ENCODE measurements around the gene USP43. TPM values are rescaled to one million over a fixed set of nuclear protein-coding genes. Genes with fewer than 3 reads are reported as not detected.

Gene USP43
- total and polyA plus RNA-seq, 10 of the 15 experiments (the other 5 are each of a cell fraction or from before 2014, with no cell fraction given), result 0.94 TPM; not detected in 9

DNA sequence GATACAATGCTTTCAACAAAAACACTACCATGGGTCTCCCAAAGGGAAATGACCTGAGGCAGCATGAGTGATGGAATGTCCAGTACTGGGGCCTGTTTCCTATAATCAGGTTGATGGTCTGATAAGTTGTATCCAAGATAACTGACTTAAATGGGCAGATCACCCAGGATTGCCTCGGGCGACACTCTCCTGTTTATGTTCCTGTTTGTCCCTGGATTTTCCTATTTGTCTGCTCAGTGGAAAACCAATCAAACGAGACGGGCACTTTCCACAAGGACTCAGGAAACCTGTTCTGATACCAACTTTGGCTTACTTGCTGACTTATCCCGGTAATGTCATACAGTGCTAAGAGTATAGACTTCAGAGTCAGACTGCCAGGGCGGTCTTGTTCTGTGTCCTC is 27.4 kb downstream of the USP43 start:
- H3K27me3 ChIP-seq (replicated peaks in 1 of 2; ENCODE audit: control insufficient read depth in 2 of 2, insufficient read depth in 2 of 2, low read length in 1 of 2), result no peaks in the 10 kb centered on the region
- no peak overlapping the region for H2AFZ ChIP-seq (ENCODE audit: control insufficient read depth, low read depth, low read length)
- no peak overlapping the region for H3K9ac ChIP-seq (ENCODE audit: control insufficient read depth, insufficient read depth, low read length)
- no peaks in the 10 kb centered on the region for H3K9me3 ChIP-seq (replicated peaks; ENCODE audit: control insufficient read depth, insufficient read depth, low read length)
- H3K36me3 ChIP-seq (ENCODE audit: control insufficient read depth in 2 of 2, insufficient read depth in 2 of 2, low read length in 1 of 2), result no peaks in the 10 kb centered on the region
- no peak overlapping the region for H3K4me3 ChIP-seq
- H3K27ac ChIP-seq (ENCODE audit: control insufficient read depth, insufficient read depth), result no peak overlapping the region
- DNase-seq (ENCODE audit: low read depth, low spot score), result no peak
- TF ChIP-seq POU2F2 (IDR thresholded peaks at IDR 0.05; ENCODE audit: borderline replicate concordance, low read depth, low read length) (no peak), PKNOX1 (IDR thresholded peaks at IDR 0.05) (no peak), MYC (IDR thresholded peaks at IDR 0.05; ENCODE audit: insufficient read depth, insufficient read length, insufficient replicate concordance, low read length, severe bottlenecking) (no peak), CHD2 (IDR thresholded peaks at IDR 0.05; ENCODE audit: borderline replicate concordance, low read depth, low read length) (no peak), MXI1 (IDR thresholded peaks at IDR 0.05; ENCODE audit: low read depth, low read length) (no peak), MEF2B (IDR thresholded peaks at IDR 0.05; ENCODE audit: partially characterized antibody, poor library complexity, severe bottlenecking) (no peak), FOXM1 (IDR thresholded peaks at IDR 0.05; ENCODE audit: low read depth, low read length) (no peak), NR2C1 (IDR thresholded peaks at IDR 0.05) (no peak), ESRRA (IDR thresholded peaks at IDR 0.05; ENCODE audit: low read length) (no peak), KDM1A (IDR thresholded peaks at IDR 0.05; ENCODE audit: borderline replicate concordance) (no peak), ELK1 (IDR thresholded peaks at IDR 0.05; ENCODE audit: low read depth, low read length) (no peak)
- TF ChIP-seq, protein P1, sequence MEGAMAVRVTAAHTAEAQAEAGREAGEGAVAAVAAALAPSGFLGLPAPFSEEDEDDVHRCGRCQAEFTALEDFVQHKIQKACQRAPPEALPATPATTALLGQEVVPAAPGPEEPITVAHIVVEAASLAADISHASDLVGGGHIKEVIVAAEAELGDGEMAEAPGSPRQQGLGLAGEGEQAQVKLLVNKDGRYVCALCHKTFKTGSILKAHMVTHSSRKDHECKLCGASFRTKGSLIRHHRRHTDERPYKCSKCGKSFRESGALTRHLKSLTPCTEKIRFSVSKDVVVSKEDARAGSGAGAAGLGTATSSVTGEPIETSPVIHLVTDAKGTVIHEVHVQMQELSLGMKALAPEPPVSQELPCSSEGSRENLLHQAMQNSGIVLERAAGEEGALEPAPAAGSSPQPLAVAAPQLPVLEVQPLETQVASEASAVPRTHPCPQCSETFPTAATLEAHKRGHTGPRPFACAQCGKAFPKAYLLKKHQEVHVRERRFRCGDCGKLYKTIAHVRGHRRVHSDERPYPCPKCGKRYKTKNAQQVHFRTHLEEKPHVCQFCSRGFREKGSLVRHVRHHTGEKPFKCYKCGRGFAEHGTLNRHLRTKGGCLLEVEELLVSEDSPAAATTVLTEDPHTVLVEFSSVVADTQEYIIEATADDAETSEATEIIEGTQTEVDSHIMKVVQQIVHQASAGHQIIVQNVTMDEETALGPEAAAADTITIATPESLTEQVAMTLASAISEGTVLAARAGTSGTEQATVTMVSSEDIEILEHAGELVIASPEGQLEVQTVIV (IDR thresholded peaks at IDR 0.05; ENCODE audit: borderline replicate concordance, partially characterized antibody), result no peak
- ChIA-PET POLR2A (no interaction called here), CTCF (no interaction called here), RAD21 (ENCODE audit: unreplicated experiment) (no interaction called here), SMC1A (ENCODE audit: uncharacterized antibody, unreplicated experiment) (no interaction called here)
- intact Hi-C loops (cut with micrococcal nuclease; ENCODE audit: unreplicated experiment), result no loop called here
- no peaks in the 10 kb centered on the region for H3K79me2 ChIP-seq (ENCODE audit: control insufficient read depth, insufficient read depth, low read length)
- ATAC-seq, result no peak
- no peaks in the 10 kb centered on the region for H3K4me1 ChIP-seq (ENCODE audit: control insufficient read depth, insufficient read depth, low read length)
- 20% methylated on average over 6 of the region's 6 CpGs for WGBS (ENCODE audit: insufficient coverage, insufficient replicate concordance, low lambda C conversion rate, missing lambda C conversion rate)
- H3K4me2 ChIP-seq (ENCODE audit: control insufficient read depth, insufficient read depth), result no peak overlapping the region
- H4K20me1 ChIP-seq (ENCODE audit: control insufficient read depth, insufficient read depth), result no peaks in the 10 kb centered on the region
- in situ Hi-C loops (cut with MboI), result no loop called here
- FAIRE-seq, result no peak
- no TSS peak for BruUV-seq (replicated peaks)
